HG03097 (cell line): ENCODE measurements around the gene ST6GALNAC3.
"Not testable (repeated sequence)": the region's sequence is repeated elsewhere in the genome, so short reads cannot be mapped to it uniquely, and the experiment has no call there.

ENCODE experiments used
- ATAC-seq: cut with Tn5 transposase; IDR thresholded peaks from one replicate; pipeline ENCODE4 v1.9.1; 2021; ENCODE audit not compliant: unreplicated experiment, low FRiP score

The ST6GALNAC3 gene

DNA sequence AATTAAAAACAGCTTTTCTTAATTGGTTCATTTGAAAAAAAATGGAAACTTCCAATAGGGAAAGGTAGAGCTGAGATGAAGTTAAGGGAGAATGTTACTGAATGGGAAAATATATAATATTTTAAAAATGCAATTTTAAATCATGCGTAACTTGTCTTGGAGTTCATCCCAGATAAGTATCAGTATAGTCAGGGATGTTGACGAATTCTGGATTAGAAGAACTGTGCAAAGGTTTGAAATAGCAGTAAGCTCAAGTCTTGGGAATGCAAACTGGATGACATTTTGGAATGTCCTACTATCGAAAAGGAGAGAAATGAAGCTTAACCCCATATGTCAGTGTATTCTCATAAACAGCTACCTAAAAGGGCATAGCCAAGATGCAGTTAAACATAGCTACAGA is 4.0 kb upstream of the ST6GALNAC3 start:
- no peak for ATAC-seq

DNA sequence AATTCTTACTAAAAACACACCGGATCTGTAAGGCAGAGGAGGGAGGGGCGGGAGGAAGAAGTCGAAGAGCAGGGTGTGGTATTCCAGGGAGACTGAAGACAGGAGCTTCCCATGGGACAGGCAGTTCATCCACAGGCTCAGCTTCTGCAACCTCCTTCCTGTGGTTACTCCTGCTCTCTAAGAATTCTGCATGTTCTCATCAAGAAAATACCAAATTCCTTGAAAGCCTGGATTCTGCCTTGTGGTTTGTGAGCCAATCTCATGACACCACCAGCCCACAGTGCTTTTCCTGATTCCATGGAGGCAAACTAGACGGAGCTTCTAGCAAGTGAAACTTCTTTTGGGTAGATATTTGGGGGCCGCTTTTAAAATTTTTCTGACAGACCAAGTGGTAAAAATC is 1.1 kb upstream of the ST6GALNAC3 start:
- ATAC-seq = no peak

- ATAC-seq = no peak
Observed at GRCh38 chr1:76075188-76075489, 593 bp downstream of the ST6GALNAC3 start.

DNA sequence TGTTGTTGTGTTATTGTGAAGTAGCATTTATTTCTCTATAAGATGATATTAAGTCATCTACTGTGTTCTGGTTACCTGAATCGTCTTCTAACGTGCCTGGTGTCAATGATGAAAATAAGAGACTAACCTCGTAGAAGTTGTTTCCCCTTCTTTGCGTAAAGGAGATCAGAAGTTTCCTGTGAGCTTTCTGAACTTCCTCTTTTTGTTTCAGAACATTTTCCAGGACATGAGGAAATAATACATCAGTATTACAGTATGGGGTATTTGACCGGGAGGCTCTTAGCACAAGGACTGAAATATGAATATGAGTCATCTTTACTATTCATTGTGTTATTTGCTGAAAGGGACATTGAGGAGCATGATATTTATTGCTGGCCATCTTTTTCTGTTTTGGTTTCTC is 1.3 kb downstream of the ST6GALNAC3 start:
- ATAC-seq = no peak

DNA sequence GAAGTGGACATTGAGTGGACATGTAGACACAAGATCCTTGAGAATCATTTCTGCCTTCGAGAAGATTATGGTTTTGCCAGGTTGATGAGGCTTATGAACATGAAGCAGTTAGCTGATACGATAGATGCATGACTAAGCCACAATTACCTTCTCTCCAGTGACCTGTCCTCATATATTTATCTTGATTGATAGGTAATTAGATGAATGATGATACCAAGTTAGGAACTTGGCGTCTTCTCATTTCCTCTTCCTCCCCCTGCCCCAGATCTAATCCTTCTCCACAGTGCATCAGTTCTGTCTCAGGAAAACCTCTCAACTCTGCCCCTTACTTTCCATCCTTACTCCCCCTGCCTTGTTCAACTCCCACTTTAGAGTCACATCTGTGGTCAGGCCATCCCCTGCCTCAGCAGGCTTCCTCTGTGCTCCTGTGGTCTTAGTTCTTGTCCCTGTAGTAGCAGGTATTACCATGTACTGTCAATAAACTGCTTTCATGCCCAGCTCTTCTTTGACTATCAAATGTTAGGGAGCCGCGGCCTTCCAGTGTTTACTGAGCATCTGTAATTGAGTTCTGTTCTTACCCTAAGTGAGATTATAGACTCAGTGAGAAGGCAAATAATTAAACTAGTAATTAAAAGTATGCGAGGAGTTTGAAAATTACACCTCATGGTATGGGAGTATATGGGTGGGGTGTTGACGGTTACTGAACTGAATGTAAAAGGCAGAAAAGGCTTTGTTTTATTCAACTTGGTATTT is 5.1 kb downstream of the ST6GALNAC3 start:
- ATAC-seq = no peak

DNA sequence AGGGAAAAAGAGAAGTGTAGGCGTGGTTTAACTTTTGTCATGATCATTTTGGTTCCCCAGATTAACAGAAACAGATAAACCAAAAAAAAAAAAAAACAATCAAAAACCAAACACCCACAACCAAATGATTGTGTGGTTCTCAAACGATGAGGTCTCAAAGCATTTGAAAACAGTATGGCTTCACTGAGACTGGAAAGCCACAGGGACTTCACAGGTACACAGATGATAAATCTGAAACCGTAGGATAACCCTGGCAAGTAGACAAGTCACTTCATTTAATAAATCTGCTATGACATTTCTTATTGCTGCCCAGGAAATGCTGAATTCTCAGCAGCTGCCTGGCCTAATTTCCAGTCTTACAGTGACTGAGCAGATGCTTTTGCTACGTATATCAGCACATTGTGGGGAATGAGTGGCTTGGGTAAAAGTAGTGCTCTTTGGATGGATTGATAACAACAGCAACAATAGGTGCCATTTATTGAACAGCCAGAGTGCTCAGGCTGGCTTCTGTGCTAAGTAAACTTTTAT is 6.1 kb downstream of the ST6GALNAC3 start:
- no peak for ATAC-seq

DNA sequence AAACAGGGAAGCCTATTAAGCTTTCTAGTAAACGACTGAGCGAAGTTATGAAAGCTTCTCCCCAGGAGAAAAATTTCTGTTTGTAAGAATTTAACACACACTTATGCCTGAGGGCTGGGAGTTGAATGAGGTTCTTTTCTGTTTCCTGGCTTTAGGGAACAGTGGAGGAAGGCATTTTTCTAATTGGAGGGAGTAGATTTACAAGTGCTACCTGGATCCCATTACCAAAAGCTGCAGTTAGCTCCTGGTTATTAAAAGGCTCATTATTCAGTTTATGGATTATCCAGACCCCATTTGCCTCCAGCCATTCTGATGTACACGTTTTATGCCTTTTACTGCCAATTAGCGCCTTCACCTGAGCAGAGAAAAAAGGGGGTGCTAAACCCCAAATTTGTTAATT is 7.5 kb downstream of the ST6GALNAC3 start:
- no peak for ATAC-seq

DNA sequence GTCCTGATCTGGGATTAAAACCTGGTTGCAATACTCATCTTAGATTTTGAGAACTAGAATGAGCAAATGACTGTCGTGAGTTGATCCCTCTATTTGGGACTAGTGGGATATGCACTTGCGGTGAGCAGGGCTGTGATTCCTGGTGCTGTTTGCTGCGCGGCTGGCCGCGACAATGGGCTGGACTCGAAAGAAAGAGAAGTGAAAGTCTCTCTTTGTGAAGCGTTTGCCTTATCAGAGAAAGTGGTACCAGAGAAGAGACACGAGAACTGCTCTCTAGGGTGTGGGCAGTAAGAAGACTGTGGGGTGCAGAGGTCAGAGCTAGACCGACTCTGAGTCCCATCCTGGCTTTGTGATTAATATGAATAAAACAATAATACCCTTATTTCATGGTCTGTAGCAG is 8.6 kb downstream of the ST6GALNAC3 start:
- ATAC-seq = no peak

GRCh38 chr1:76084029-76084627 is 9.6 kb downstream of the ST6GALNAC3 start:
- no peak for ATAC-seq

DNA sequence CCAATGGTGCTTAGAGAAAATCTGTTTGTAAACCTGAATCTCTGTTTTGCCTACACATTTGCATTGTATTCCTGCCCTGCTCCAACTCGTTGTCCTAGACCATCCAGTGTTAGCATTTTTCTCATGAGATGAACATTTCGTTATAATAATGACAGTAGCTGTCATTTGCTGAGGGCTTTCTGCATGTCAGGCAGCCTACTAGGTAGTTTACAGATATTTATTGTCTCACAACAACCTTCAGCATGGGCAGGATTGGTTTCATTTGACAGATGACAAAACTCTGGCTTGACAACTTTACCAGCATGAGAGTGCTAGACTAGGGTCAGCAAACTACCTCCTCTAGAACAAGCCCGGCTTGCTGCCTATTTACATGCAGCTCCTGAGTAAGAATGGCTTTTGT is 10.1 kb downstream of the ST6GALNAC3 start:
- no peak for ATAC-seq

DNA sequence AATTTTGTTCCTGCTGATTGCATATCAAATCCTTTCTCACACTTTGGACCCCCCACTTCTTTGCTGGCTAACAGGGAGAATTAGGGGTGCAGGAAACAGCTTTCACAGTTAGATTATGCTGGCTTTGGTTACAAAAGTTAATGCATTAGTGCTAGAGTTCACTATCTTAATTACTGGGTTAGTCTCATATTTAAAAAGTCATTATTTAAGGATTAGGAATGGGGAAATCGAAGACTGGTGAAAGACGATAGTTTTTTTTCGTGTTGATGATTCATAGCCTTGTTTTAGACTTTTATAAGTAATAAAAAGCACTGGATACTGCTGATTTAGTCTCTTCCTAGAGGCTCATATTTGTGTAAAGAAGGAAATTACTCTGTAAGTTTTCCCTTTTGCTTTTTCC is 11.6 kb downstream of the ST6GALNAC3 start:
- no peak for ATAC-seq

DNA sequence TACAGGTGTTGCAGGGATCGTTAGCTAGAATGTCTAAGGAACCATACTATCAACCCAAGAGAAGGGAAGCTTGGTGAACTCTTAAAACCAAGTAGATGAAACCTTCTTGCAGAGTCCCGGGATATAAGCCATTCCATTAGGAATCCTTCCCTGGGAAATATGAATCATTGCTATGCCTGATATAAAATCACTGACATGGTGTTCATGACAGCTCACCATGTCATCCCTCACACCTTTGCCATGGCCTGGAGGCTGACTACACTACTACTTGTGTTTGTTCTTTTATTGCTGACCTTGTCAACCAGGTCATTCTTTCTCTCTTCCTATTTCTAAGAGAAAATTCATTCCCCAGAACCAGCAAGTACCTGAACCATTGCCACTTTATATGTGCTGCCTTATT is 12.1 kb downstream of the ST6GALNAC3 start:
- no peak for ATAC-seq

DNA sequence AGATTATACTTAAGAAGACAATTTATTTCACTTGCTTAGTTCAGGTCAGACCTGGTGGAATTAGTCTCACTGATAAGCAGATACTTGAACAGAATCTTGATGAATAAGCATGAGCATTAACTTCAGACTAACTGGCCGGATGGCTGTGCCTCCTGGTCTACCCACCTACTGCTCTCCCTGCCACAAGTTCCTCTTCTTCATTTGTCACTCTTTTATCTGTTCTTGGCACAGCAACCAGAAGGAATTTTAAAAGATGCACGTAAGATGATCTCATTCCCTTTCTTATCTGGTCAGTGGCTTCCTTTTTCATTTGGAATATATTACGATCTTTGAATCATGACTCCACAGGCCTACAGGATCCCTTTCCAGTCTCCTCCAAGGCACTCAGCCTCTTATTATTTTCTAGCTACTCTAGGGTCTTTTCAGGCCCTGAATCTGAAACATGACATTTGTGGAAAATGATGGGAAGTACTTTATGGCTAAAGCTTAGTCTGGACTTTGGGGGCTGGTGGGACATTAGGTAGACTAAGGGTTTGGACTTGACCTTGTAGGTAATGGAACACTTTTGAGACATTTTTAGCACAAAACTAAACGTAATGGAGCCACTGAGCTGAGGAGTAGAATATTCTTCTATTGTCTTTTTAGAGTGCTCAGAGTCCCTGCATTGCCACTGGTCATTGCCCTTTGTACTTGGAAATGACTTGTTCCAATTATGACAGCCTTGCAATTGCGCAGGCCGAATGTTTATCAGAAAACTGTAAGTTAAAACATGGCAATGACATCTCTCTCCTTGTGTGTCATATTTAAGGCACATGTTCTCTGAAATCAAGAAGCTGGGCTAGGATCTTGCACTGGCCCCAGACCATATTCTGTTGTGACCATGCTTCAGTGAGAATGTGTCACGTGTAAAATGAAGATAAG is 16.0 kb downstream of the ST6GALNAC3 start:
- no peak for ATAC-seq

DNA sequence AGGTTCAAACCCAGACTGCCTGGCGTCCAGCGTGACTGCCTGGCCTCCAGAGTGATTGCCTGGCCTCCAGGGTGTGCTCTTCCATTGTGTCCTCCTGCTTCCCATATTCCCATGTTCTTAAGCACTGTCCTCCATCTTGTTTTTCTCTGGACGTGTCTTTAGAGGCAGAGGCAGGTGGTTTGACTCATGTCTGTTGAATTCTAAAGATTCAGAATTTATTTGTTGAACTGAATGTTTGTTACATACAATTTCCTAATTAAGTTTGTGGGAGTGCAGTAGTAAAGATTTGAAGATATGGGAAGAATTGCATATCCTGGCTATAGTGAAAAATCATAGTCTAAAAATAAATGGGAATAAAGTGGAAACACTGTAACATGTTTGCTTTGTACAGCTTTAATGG is 18.3 kb downstream of the ST6GALNAC3 start:
- no peak for ATAC-seq

DNA sequence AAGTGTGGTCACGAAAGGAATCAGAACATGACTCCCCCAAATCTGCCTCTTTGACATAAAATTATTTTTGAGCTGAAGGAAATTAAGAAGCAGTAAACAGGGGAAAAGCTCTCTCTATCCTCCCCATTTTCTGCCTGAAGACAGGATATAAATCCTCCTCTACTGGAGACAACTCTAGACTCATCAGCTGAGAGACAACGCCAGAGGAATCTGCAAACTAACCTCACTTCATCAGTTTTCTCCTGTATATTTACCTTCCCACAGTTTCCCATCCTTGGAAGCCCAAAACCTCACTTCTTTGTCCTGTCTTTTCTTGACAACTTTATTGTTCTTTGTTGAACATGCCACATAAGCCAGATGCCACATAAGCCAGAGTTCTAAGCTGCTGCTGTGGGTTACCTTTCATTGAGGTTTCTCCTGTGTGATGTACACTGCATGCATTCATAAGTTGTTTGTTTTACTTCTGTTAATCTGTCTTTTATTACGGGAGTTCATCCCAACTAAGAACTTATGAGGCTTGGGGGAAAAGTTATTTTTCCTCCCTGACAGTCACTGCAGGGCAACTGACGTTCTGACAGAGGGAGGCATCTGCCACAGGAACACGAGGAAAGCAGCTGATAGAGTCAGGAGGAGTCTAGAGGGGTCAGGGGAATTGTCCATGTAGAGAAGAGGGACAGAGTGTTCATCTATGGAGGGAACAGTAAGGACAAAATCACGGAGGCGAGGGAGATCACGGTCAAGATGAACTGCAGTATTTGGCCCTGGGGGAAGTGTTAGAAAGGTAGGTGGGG is 19.2 kb downstream of the ST6GALNAC3 start:
- ATAC-seq = no peak

GRCh38 chr1:76095802-76096201 is 21.3 kb downstream of the ST6GALNAC3 start:
- ATAC-seq = no peak

GRCh38 chr1:76097064-76097463 is 22.5 kb downstream of the ST6GALNAC3 start:
- not testable (repeated sequence) for ATAC-seq

GRCh38 chr1:76098845-76099244 is 24.3 kb downstream of the ST6GALNAC3 start:
- no peak for ATAC-seq

GRCh38 chr1:76101548-76101947 is 27.0 kb downstream of the ST6GALNAC3 start:
- no peak for ATAC-seq

DNA sequence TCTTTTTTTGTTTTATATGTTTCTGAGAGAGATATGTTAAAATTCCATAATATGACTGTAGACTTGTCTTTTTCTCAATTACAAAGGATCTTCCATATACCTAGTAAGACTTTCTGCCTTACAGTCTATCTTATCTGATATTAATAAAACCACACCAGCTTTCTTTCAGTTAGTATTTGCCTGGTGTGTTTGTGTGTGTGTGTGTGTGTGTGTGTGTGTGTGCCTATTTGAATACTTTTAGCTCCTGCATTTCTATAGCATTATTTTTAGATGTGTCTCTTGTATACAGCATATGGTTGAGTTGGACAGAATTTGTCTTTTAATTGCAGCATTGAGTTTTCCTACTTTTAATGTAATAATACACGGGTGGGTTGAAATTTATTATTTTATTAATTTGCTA is 27.5 kb downstream of the ST6GALNAC3 start:
- ATAC-seq = no peak

- no peak for ATAC-seq
Observed at GRCh38 chr1:76103034-76103433, 28.5 kb downstream of the ST6GALNAC3 start.
